GM12874 (cell line): Measurements from ENCODE around the gene KIAA1328.

Source experiments
- CTCF ChIP-seq: IDR thresholded peaks from 2 replicates; pipeline ENCODE4 v1.5.1; 2011; ENCODE audit warnings: low read depth, mild to moderate bottlenecking, control low read depth, low read length, moderate library complexity; ENCODE audit not compliant: insufficient read depth

The KIAA1328 gene

GRCh38 chr18:37184209-37184868 is 355.4 kb downstream of the KIAA1328 start:
- no peak for TF ChIP-seq CTCF

- no peak for TF ChIP-seq CTCF
These were observed 359.3 kb downstream of the KIAA1328 start for GRCh38 chr18:37188016-37188791.

DNA sequence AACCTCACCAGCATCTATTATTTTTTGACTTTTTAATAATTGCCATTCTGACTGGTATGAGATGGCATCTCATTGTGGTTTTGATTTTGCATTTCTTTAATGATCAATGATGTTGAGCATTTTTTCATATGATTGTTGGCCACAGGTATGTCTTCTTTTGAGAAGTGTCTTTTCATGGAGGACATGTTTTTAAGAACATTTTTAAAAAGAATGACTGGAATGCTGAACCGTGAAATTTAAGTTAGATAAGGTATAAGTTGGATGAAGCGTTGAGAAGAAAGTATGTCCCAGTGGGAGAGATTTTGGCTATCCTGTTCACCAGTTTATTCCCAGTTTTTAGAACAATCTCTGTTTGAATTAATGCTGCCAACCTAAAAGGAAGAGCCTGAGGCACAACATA is 370.8 kb downstream of the KIAA1328 start:
- no peak for TF ChIP-seq CTCF

DNA sequence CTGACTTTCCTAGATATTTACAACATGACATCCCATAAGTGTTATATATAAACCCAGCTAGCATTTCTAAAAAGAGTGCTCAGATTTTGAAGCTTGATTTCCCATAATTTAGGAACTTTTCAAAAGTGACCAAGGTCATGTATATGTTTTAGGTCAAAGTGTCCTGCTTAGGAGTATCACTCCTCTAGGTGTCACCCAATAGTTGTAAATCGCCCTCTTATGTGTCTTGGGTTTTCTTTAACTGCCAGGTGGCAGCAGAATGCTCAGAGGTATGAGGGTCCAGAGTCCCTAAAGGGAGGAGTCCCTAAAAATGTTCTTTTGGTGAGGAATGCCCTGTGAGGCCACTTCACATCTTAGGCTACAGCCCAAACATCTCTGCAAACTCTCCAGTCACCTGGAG is 378.4 kb downstream of the KIAA1328 start:
- TF ChIP-seq CTCF: no peak

DNA sequence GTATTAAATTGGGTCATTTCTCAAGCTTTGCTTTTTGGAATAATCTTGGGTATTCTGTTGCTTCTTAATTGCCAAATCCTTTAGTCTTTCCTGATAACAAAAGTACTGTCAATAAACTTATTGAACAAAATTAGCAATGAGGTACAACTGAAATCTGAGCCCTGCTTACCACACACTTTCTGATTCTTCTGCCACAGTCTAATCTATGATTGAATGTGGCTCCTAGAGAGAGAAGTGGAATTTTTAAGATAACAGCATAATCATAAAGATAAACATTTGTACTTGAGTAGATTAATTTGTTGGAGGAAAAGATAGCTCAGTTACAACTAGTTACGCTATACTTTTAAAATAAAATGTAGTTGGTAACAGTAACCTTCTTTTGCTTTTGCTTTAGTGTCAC is 381.9 kb downstream of the KIAA1328 start:
- TF ChIP-seq CTCF: no peak

GRCh38 chr18:37218022-37218590 is 389.2 kb downstream of the KIAA1328 start:
- no peak for TF ChIP-seq CTCF

GRCh38 chr18:37219257-37219656 is 390.3 kb downstream of the KIAA1328 start:
- no peak for TF ChIP-seq CTCF
